HG03558 (cell line): Measurements from ENCODE around the gene BEND7.
"Not testable (repeated sequence)": the region's sequence is repeated elsewhere in the genome, so short reads cannot be mapped to it uniquely, and the experiment has no call there.

Source experiments
- ATAC-seq: cut with Tn5 transposase; IDR thresholded peaks from one replicate; pipeline ENCODE4 v1.9.1; 2021; ENCODE audit warnings: moderate number of reproducible peaks; ENCODE audit not compliant: unreplicated experiment; ENCODE audit errors: extremely low read depth

The BEND7 gene, protein sequence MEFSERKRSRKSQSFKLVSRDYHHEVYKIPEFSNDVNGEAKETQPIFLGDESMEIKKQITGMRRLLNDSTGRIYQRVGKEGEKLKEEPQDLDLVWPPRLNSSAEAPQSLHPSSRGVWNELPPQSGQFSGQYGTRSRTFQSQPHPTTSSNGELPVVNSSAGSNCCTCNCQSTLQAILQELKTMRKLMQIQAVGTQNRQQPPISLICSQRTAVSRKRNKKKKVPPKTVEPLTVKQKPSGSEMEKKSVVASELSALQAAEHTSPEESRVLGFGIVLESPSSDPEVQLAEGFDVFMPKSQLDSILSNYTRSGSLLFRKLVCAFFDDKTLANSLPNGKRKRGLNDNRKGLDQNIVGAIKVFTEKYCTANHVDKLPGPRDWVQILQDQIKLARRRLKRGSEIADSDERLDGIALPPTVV

DNA sequence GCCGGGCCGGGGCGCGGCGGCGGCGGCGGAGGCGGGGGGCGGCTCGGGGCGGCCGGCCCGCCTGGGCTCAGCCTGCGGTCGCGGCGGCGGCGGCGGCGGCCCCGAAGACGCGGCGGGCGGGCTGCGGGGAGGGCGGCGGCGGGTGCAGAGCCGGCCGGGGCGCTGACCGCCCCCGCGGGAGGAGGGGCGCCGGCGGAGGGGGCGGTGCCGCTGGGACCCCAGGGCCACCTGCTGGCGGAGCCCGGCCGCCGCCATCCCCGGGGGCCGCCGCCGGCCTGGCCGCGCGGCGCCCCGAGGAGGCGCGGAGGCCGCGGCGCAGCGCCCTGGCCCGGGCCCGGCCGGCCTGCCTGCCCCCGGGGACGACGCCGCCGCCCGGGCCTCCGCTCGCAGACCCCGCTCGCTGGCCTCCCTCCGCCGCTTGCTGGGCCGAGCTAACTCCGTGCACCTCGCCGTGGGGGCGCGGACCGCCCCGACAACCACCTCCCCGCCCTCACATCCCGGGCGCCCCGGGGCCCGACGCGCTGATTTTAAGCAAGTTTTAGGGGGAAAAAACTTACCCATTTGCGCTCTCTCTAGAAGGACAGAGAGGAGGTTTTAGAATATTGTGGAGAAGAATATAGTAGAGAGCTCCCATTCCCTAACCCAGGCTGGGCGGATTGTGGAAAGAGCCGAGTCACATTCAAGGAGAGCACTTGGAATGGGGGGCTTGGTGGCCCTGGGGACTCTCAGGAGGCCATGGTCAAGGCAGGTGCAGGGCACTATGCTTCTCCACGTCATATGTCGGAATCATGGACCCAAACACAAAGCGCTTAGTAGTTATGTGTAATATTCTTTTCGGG is at the start of gene BEND7:
BEND7 (minus strand) TSS at position 140 of the 839 bp plus-strand sequence. CDS start 481 bp downstream, outside the sequence.
- no peak for ATAC-seq

DNA sequence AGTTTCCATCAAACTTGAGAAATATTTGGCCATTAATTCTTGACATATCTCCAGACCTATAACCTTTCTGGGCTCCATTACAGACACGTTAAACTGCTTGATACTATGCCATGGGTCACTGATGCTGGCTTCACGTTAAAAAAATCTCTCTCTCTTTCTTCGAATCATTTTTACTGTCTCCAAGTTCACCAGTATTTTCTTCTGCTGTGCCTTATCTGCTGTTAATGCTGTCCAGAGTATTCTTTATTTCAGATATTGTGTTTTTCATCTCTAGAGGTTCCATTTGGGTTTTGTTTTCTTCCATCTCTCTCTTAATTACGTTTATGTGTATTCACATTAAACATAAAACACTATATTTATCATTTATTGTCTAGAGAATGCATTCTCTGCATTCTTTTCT is 45.1 kb upstream of the BEND7 start:
- no peak for ATAC-seq

DNA sequence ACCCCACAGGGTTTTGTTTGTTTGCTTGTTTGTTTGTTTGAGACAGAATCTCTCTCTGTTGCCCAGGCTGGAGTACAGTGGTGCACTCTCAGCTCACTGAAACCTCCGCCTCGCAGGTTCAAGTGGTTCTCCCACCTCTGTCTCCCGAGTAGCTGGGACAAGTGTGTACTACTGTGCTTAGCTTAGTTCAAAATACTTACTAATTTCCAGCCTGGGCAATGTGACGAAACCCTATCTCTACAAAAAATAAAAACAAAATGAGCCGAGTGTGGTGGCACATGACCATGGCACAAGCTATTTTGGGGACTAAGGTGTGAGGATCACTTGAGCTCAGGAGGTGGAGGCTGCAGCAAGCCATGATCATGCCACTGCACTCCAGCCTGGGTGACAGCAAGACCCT is 42.7 kb upstream of the BEND7 start:
- no peak for ATAC-seq

- ATAC-seq, result no peak
These were observed 38.2 kb upstream of the BEND7 start for GRCh38 chr10:13567030-13567429.

DNA sequence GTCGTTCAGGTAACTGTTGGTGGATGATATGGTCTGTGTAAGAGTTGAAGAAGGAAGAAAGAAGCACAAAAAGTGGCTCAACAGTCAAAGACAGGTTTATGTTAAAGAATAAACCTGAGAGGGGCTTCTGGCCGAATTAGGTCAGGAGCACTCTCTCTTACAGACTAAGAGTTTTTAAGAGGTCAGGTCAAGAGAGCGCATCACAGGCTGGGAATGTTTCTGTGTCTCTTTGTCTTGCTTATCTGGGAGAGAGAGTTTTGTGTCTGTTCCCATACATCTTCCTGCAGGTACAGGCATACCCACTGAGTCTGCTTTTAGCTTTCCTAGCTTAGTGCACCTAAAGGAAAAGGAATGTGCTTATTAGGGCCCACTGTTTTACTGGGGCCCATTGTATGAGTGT is 35.8 kb upstream of the BEND7 start:
- ATAC-seq, result no peak

DNA sequence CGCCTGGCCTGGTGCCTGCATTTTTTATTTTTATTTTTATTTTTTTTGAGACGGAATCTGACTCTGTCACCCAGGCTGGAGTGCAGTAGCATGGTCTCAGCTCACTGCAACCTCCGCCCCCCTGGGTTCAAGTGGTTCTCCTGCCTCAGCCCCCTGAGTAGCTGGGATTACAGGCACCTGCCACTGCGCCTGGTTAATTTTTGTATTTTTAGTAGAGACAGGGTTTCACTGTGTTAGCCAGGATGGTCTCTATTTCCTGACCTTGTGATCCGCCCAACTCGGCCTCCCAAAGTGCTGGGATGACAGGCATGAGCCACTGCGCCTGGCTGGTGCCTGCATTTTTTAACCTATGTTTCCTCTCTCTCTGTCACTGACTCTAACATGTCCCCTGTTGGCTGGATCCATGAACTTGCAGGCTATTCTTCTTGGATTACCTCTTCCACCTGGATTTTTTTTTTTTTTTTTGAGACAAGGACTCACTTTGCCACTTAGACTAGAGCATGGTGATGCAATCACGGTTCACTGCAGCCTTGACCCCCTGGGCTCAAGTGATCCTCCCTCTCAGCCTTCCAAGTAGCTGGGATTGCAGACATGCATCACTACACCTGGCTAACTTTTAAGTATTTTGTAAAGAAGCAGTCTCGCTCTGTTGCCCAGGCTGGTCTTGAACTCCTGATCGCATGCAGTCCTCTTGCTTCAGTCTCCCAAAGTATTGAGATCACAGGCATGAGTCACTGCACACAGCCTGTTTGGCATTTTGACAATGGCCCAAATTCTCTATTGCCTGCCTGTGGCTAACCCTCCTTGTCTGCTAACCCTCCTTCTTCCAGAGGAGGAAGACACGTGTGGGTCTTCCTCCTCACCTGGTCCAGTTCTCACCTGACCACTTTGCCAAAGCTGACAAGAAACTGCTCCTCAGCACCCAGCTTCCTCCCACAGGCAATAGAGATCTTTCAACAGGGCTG is 34.9 kb upstream of the BEND7 start:
- no peak for ATAC-seq

GRCh38 chr10:13560597-13560996 is 31.8 kb upstream of the BEND7 start:
- no peak for ATAC-seq

DNA sequence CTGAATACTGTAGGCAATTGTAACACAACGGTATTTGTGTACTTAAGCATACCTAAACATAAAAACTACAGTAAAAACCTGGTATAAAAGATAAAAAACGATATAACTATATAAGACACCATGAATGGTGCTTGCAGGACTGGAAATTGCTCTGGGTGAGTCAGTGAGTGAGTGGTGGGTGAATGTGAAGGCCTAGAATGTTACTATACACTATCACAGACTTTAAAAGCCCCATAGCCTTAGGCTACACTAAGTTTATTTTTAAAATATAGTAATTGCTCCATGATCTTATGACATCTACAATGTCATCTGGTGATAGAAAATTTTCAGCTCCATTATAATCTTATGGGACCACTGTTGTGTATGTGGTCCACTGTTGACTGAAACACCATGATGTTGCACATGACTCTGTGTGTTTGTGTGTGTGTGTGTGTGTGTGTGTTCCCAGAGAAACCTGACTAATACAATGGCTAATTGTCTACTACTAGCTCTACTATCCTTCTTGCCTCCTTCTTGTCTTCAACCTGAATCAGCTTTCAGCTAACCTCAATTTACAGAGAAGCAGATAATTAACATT is 30.4 kb upstream of the BEND7 start:
- no peak for ATAC-seq

DNA sequence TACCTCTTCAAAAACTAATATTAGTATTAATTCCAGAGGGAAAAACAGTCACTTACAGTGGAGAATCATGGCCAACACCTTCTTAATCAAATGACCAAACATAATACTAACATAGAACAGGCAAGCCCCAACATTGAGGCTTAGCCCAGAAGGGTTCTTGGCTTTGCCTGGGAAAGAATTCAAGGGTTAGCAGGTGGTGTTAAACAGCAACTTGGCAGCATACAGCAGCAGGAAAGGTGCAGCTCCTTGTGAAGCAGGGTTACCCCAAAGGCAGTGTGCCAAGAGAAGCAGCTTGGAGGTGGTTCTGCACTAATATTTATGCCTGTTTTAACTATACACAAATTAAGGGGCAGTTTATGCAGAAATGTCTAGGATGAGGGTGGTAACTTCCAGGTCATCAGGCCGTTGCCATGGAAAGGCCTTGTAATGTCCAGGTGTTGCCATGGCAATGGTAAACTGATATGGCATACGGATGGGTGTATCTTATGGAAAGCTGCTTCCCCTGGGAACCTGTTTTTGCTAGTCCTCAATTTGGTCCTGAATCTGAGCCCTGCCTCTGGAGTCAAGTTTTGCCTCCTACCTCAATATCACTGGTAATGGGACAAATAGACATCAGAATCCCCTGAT is 27.2 kb upstream of the BEND7 start:
- ATAC-seq, result no peak

GRCh38 chr10:13550802-13551201 is 22.0 kb upstream of the BEND7 start:
- ATAC-seq, result no peak

DNA sequence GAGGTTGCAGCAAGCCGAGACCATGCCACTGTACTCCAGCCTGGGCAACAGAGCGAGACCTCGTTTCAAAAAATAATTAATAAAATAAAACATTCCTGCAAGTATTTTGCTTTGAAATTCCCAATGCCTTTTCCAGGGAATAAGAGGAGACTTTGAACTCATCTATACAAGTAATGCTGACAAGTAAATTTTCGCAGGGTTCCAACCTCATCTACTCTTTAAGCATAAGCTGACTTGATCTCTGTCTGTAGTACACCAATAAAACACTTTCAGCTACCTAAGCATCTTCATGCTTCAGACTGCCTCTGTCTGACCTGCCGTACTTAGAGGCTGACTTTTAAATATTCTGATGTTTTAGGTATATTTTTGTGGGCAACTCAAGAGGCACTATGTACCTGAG is 13.7 kb upstream of the BEND7 start:
- ATAC-seq, result no peak

GRCh38 chr10:13537985-13538384 is 9.2 kb upstream of the BEND7 start:
- not testable (repeated sequence) for ATAC-seq

DNA sequence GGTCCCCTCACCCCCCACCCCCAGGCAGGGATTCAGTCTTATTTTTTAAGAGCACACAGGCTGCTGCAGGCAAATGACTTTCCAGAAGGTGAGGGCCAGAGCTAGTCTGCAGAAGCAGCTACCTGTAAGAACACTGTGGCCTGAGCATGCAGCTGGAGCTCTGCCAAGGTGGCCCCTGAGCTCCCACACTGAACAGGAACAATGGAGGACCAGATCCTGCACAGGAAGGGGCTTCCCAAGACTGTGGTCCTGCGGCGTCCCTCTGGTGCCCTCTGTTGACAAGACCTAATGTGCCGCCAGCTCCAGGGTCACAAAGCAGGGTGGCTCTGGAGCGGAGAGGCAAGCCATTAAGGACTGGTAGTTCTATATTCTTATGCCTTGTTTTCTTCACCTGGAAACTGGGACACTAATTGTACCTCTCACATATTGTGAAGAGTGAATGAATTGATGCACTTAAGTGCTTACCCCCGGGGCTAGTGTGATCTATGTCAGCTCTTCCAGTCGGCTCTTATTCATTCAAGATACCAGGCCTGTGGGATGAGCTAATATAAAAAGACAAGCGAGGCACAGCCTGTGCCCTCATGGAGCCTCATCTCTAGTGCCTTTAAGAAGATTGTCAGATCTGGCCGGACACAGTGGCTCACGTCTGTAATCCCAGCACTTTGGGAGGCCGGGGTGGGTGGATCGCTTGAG is 8.0 kb upstream of the BEND7 start:
- no peak for ATAC-seq

- ATAC-seq, result no peak
These were observed 6.5 kb upstream of the BEND7 start for GRCh38 chr10:13535346-13535745.

GRCh38 chr10:13529714-13529973 is 830 bp upstream of the BEND7 start:
- no peak for ATAC-seq

DNA sequence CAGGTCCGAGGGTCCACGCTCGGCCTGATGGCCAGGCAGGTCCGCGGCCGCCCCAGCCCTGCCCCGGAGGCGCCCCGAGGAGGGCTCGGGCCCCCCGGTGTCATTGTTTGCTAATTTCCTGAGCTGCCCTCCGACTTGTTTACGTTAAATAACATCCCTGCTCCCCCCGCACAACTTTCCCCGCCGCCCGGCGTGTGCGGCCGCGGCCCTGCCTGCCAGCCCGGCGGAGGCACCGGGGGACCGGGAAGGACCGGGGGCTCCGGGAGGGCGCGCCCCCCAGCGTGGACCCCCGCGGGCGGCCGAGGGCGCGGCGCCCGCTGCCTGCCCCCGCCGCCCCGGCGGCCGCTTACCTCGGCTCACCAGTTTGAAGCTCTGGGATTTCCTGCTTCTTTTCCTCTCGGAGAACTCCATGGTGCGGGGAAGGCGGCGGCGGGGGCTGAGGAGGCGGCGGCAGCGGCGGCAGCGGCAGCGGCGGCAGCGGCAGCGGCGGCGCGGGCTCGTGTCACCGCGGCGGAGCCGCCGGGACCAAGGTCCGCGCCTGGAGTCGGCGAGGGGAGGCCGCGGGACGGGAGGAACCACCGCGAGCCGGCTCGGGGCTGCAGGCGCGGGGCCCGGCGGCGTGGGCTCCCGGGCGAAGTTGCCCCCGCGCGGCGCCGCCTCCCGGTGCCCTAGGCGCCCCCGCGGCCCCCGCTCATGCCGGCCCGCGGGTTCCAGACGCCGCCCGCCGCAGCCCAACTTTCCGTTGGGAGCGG is 515 bp downstream of the BEND7 start:
- no peak for ATAC-seq

DNA sequence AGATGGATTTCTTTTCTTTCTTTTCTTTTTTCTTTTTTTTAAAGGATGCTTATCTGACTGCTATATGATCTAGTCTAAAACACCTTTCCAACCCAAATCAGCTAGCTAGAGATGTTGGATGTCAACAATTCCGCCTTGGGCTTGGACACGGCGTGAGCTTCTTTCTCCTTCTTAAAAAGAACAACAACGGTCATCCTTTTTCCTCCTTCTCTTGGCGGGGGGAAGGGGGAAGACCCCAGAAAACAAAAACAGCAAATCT is 1.0 kb downstream of the BEND7 start:
- no peak for ATAC-seq

- no peak for ATAC-seq
These were observed 1.6 kb downstream of the BEND7 start for GRCh38 chr10:13526948-13527863.
